Measurements from ENCODE around the gene RMDN3.

RMDN3 gene

DNA sequence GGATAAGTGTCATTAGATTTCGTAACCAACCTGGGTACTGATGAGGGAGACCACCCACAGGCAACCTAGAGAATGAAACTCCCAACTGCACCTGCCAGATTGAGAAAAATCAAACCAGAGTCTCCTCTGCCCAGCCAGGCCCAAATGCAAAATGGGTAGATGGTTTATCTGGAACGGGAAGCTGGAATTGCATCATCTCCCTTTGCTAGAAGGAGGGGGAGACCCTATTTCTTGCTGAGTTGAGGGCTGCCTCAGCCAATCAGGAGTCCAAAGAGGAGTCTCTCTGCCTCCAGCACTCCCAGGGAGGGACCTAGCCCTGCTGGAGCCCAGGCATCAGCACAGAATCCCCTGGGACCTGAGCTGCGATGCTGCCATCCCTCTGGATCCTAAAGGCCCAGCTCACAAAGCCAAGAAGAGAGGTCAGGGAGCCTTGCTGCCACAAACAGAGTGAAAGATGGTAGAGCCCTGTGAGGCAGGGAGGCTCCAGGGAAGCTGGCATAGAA lies 8.1 kb downstream of the RMDN3 start:
- H3K36me3 ChIP-seq (ENCODE audit: control insufficient read depth, insufficient read depth, low read length), result peaks cover 25% of the 10 kb centered on the region
- no peak for TF ChIP-seq CTCF (IDR thresholded peaks at IDR 0.05; ENCODE audit: insufficient read depth, low read length, poor library complexity, severe bottlenecking)
- no peak for DNase-seq (ENCODE audit: extremely low read depth, insufficient read length)
- no peaks in the 10 kb centered on the region for H3K27me3 ChIP-seq (replicated peaks; ENCODE audit: control insufficient read depth, insufficient read depth, low read length)
- H3K4me3 ChIP-seq (replicated peaks; ENCODE audit: low read depth, low read length), result no peak overlapping the region

DNA sequence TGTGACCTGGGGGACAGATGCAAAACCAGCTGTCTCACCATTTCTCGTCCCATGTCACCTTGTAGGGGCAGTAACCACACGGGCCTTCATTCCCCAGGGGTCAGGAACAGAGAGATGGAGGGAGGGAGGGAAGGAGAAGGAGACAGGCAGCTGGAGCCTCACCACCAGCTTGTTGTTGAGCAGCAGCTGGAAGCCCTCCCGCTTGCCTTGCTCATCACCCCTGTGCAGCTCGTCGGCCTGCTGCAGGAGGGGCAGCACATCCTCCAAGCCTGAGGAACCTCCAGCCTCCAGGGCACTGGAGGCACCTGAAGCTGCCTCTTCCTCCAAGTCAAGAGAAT lies 10.3 kb downstream of the RMDN3 start:
- TF ChIP-seq CTCF (IDR thresholded peaks at IDR 0.05; ENCODE audit: insufficient read depth, low read length, poor library complexity, severe bottlenecking), result no peak
- Histone ChIP-seq H3K27me3 (replicated peaks; ENCODE audit: control insufficient read depth, insufficient read depth, low read length) (no peaks in the 10 kb centered on the region), H3K4me3 (replicated peaks; ENCODE audit: low read depth, low read length) (no peak overlapping the region), H3K36me3 (ENCODE audit: control insufficient read depth, insufficient read depth, low read length) (peaks cover 17% of the 10 kb centered on the region)
- DNase-seq (ENCODE audit: extremely low read depth, insufficient read length), result no peak

DNA sequence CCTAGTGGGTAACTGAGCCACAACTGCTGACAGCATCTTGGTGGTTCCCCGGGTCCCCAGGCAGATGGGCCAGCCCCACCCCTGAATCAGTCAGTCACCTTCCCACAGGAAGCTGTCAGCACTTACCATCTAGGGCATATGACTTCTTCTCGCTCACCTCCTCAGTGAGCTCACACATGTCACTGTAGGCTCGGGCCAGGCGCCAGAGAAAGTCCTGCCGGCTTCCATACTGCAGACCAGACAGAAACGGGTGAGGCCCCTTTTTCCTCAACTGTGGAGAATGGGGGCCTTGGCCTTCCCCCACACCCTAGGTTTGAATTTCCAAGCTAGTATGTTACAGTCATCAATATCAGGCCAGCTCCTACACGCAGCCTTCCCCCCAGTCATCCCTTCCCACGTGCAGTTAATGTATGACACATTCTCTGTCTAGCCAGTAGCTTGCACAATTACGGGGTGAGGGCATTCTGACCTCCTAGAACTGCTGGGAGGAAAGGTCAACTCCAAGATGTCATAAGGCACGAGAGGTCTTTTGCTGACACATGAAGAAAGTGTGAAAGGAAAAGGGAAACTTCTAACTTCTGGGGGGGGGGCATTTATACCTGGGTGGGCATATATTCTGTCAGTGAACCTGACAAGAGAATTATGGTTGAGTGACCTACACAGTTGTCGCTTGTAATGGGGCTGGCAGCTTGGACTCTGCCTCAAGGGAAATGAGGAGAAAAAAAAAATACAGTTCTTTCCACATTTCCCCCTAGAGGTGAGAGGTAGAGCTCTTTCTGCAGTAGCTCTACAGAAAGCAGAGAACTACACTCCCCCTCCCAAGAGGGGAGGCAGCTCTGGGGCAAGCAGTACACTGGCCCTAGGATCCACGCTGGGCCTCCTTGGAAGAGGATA lies 10.9 kb downstream of the RMDN3 start:
- peaks cover 15% of the 10 kb centered on the region for H3K36me3 ChIP-seq (ENCODE audit: control insufficient read depth, insufficient read depth, low read length)
- H3K4me3 ChIP-seq (replicated peaks; ENCODE audit: low read depth, low read length), result no peak overlapping the region
- DNase-seq (ENCODE audit: extremely low read depth, insufficient read length), result no peak
- H3K27me3 ChIP-seq (replicated peaks; ENCODE audit: control insufficient read depth, insufficient read depth, low read length), result no peaks in the 10 kb centered on the region
- no peak for TF ChIP-seq CTCF (IDR thresholded peaks at IDR 0.05; ENCODE audit: insufficient read depth, low read length, poor library complexity, severe bottlenecking)

GRCh38 chr15:40743485-40743901 lies 11.6 kb downstream of the RMDN3 start:
- no peaks in the 10 kb centered on the region for H3K27me3 ChIP-seq (replicated peaks; ENCODE audit: control insufficient read depth, insufficient read depth, low read length)
- H3K36me3 ChIP-seq (ENCODE audit: control insufficient read depth, insufficient read depth, low read length), result peaks cover 15% of the 10 kb centered on the region
- no peak overlapping the region for H3K4me3 ChIP-seq (replicated peaks; ENCODE audit: low read depth, low read length)
- DNase-seq (ENCODE audit: extremely low read depth, insufficient read length), result no peak
- no peak for TF ChIP-seq CTCF (IDR thresholded peaks at IDR 0.05; ENCODE audit: insufficient read depth, low read length, poor library complexity, severe bottlenecking)

DNA sequence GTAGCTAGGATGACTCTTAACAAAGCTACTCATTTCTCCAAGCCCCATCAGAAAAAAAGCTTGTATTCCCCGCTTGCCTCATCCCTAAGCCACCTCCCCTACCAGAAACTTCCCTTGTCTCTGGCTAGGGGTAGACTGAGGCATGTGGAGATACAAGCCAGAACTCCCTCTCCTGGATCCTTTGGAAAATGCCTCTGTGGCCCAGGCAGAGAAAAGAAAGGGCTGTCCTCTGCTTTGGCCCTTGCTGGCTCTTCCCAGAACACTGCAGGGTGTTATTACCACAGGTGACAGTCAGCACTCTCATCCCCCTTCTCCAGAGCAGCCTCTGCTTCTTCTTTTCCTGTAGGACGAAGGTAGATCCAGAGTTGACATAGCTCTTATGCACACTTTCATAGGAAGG lies 15.2 kb downstream of the RMDN3 start:
- no peak overlapping the region for H3K4me3 ChIP-seq (replicated peaks; ENCODE audit: low read depth, low read length)
- no peak for DNase-seq (ENCODE audit: extremely low read depth, insufficient read length)
- peaks cover 15% of the 10 kb centered on the region for H3K36me3 ChIP-seq (ENCODE audit: control insufficient read depth, insufficient read depth, low read length)
- H3K27me3 ChIP-seq (replicated peaks; ENCODE audit: control insufficient read depth, insufficient read depth, low read length), result no peaks in the 10 kb centered on the region
- no peak for TF ChIP-seq CTCF (IDR thresholded peaks at IDR 0.05; ENCODE audit: insufficient read depth, low read length, poor library complexity, severe bottlenecking)

Data from GM06990 (cell line).